Pancreas (tissue), 10 donors: ENCODE measurements around the gene GGT1. TPM values are rescaled to one million over a fixed set of nuclear protein-coding genes. Genes with fewer than 3 reads are reported as not detected.
"Not testable (repeated sequence)": the region's sequence is repeated elsewhere in the genome, so short reads cannot be mapped to it uniquely, and the experiment has no call there.

Source experiments
- ATAC-seq, 4 donors: fragments of 200-7000 bp; cut with Tn5 transposase; one replicate each; pipeline versions ENCODE4 v1.8.0 to v1.9.1; 2020; ENCODE audit warnings: mild to moderate bottlenecking in 4 of 4, moderate library complexity in 4 of 4
- DNase-seq, 6 donors: peaks; one replicate each; pipeline ENCODE4 v3.0.0-alpha.2; 2020
- FAIRE-seq: peaks from 2 replicates; lab custom pipeline; 2012; peaks lifted over from hg19 to GRCh38; lab: Jason Lieb, UNC
- H3K27ac ChIP-seq, 4 donors: fragments of 200-600 bp; sonication (generic); 1 replicate in 3 of 4; 2 replicates in 1 of 4; pipeline versions ENCODE4 v1.5.0 to v1.8.0; 2020
- H3K27me3 ChIP-seq, 4 donors: fragments of 200-600 bp; one replicate each; pipeline ENCODE4 v1.8.0; 2021
- H3K36me3 ChIP-seq, 3 donors: fragments of 200-600 bp; sonication (generic) in 1 of 3; one replicate each; pipeline versions ENCODE4 v1.5.0 to v1.8.0; 2020 to 2021
- H3K4me1 ChIP-seq, 3 donors: fragments of 200-600 bp; one replicate each; pipeline ENCODE4 v1.8.0; 2021
- H3K4me3 ChIP-seq, 4 donors: fragments of 200-600 bp; sonication (generic) in 2 of 4; one replicate each; pipeline versions ENCODE4 v1.5.0 to v1.8.0; 2020 to 2021
- H3K9me3 ChIP-seq, 4 donors: fragments of 200-600 bp; one replicate each; pipeline ENCODE4 v1.8.0; 2021
- WGBS, 2 donors: extraction: QIAGEN DNeasy Blood & Tissue Kit; methylation state at CpG; one replicate each; pipeline ENCODE4 v1.1.7; 2013; 5-methylcytosine and 5-hydroxymethylcytosine counted together
- intact Hi-C, 3 donors: fragments of 100-400 bp; cut with DNase I; formaldehyde crosslinking; loops; one replicate each; pipeline versions ENCODE4 v1.11.1 to v1.14.2; 2022
- polyA plus RNA-seq, 2 donors: library from polyadenylated mRNA; stranded (reverse); fragments of 200-250 nt; gene quantifications; one replicate each; pipeline ENCODE4 v1.2.3, GENCODE V29; 2013
- total RNA-seq, 6 donors: library from RNA; stranded (reverse); fragmentation: NEBNext Ultra II Directional in 4 of 6; extraction: Animal tissue kit (Norgen Biotek cat#: 25700) in 4 of 6; gene quantifications; one replicate each; pipeline versions ENCODE4 v1.2.1 to v1.2.4, GENCODE V29; 2021 to 2023
- TF ChIP-seq, protein P1 (sequence below), 4 donors: fragments of 200-600 bp; sonication (generic) in 3 of 4; IDR thresholded peaks; one replicate each; pipeline versions ENCODE4 v1.5.0 to v1.8.0; 2021; ENCODE audit warnings: antibody characterized with exemption in 4 of 4
- donor health status: healthy with polysubstance abuse.
- donor health status: DM: no; HTN: no; CAD: no; lungs with moderate emphysema.
- donor health status: DM: no; HTN: no; CAD: no.
- donor health status: control.
- donor health status: control.
- donor health status: Bipolar disorder and iron deficiency.
- donor health status: DM: yes; HTN: yes; CAD: no.
- donor health status: DM: no; HTN: no; CAD: no.
- donor health status: DM: no; HTN: no; CAD: no.
- donor health status: DM: yes; HTN: yes; CAD: no.

Gene GGT1
- total RNA-seq (10 to 100 TPM; 23.5 to 60.1 (median 42.8) TPM), polyA plus RNA-seq (100 to 1,000 TPM in 1 of 2 donors, 10 to 100 TPM in 1; 92.9 to 195 TPM)

DNA sequence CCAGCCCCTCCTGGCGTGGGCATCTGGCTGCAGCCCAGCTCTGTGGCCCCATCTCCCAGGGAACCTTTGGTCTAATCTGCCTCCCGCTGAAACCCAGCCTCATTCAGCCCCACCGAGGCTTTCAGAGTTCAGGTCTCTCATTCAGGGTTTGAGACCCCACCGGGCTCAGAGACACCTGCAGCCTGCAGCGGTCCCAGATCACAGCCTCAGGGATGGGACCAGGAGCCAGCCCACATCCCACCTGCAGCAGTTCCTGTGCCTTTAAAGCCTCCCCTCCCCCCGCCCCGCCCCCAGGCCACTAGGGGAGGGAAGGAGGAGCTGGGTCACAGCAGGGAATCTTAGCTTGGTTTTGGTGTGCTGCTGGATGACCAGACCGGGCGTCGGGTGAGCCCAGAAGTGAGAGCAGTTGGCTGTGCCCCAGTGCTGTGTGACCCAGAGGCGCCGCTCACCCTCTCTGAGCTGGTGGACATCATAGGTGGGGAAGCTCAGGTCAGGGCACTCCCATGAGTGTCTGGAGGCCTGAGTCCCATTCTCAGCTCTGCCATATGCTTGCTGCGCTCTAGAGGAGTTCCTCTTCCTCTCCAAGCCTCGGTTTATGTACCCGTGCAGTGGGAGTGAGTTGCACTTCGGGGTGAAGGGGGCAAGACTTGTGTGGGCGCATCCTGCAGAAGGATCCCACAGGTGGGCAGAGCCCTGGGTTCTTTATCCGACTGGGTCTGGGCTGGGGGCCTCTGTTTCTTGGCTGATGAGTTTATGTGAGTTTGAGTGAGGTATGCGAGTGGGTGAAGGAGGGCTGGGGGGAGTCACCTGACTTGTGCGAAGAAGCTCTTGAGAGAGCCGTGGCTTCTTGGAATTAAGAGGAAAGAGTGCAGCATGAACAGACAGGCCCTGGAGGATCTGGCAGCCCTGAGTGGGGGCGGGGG lies at the start of gene GGT1:
TSS of gene GGT1 (plus strand) at position 347 of the 923 bp plus-strand sequence. CDS start 7,889 bp downstream, outside the sequence.
- Histone ChIP-seq H3K4me1 (peaks cover 6 to 17% (median 15%) of the 10 kb centered on the region in 3 donors), H3K27ac (peak within 1 kb of the TSS; percentile 55 to 76 (median 65)), H3K4me3 (peak within 1 kb of the TSS in 2 of 4 donors; percentile 36 to 49)
- ATAC-seq: peak; percentile 22 to 45 (median 34)
- H3K27me3 ChIP-seq, FAIRE-seq, H3K36me3 ChIP-seq, intact Hi-C loops, H3K9me3 ChIP-seq: not testable (repeated sequence)
- DNase-seq: peak in 4 of 6 donors; percentile 43 to 68 (median 58)
- WGBS, 2 donors: 42 to 52% methylated on average over 20 to 22 of the region's 22 CpGs

DNA sequence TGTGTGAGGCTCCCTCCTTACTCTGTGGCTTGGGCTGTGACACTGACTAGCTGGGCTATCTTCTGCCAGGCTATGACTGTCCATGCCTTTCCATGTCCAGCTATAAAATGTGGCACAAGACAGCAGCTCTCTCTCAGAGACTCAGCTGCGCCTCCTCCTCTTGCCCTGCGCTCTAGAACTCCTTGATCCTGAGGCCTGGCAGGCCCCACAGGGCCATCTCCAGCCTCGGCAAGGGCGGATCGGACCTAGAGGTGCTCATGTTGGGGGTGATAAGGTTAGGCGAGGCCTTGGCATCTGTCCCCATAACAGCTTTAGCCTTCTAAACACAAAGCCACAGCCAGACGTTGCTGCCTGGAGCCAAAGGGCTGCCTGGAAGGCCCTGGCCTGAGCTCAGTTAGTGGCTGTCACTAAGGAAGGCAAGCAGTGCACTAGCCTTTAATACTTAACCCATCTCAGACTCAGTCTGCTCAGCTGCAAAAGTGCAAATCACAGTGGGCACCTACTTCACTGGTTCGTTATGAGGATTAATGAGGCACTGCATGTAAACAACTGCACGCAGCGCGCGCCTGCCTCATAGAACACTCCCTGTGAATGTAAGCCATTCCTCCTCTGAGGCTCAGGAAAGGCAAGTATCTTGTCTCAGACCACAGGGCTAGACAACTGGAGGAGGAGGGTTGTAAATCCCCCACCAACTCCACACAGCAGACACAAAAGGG lies 49.2 kb upstream of the GGT1 start:
- ATAC-seq: no peak
- intact Hi-C loops: no loop called here
- Histone ChIP-seq H3K36me3 (peaks cover 0 to 10% (median 5%) of the 10 kb centered on the region in 3 donors), H3K4me3 (peak overlapping the region; percentile 57 to 95 (median 88)), H3K27ac (peak overlapping the region; percentile 92 to 98 (median 94)), H3K9me3 (no peaks in the 10 kb centered on the region), H3K27me3 (no peaks in the 10 kb centered on the region), H3K4me1 (peaks cover 16 to 43% (median 26%) of the 10 kb centered on the region in 3 donors)
- peak in 3 of 6 donors; percentile 26 to 41 (median 35) for DNase-seq
- TF ChIP-seq, protein P1, sequence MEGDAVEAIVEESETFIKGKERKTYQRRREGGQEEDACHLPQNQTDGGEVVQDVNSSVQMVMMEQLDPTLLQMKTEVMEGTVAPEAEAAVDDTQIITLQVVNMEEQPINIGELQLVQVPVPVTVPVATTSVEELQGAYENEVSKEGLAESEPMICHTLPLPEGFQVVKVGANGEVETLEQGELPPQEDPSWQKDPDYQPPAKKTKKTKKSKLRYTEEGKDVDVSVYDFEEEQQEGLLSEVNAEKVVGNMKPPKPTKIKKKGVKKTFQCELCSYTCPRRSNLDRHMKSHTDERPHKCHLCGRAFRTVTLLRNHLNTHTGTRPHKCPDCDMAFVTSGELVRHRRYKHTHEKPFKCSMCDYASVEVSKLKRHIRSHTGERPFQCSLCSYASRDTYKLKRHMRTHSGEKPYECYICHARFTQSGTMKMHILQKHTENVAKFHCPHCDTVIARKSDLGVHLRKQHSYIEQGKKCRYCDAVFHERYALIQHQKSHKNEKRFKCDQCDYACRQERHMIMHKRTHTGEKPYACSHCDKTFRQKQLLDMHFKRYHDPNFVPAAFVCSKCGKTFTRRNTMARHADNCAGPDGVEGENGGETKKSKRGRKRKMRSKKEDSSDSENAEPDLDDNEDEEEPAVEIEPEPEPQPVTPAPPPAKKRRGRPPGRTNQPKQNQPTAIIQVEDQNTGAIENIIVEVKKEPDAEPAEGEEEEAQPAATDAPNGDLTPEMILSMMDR (IDR thresholded peaks at IDR 0.05): no peak
- FAIRE-seq: no peak
- 9 to 14% methylated on average over 11 to 12 of the region's 12 CpGs for WGBS, 2 donors

DNA sequence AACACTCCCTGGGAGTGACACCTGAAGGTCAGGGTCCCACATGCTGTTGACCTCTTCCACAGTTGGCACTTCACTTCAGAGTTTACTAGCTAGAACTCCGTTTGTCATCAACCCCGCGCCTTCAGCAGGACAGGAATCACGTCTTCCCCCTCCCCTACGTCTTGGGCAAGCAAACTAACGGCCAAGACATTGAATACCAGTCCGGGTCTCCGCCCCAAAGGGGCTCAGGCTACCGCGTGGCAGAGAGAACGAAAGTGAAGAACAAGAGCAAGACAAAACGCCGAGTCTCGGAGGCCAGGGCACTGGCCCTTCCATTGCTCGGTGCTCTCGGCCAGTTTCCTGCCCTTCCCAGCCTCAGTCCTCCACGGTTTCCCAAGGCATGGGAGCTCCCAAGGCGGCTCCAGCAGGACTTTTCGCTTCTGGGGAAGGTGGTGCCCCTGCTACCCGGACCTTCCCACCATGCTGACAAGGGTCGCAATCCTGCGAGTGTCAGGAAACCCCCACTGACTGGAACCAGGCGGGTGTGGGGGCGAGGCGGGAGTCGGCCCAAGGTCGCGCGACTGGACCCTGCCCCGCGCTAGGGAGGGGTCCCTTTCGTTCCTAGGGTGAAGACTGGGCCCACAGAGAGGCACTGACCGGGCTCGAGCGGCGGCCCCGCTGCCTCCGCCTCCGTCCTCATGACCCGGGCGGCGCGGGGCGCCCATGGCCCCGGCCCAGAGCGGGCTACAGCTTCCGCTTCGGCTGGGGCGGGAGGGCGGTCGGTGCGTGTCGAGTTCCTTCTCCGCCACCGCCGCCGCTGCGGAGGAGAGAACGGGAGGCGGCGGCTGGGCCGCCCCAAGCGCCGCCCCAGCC lies 48.5 kb upstream of the GGT1 start, which contains the start of gene GUCD1:
TSS of gene GUCD1 (minus strand) at position 826 of the 852 bp plus-strand sequence. CDS start at position 679, 147 bp downstream.
- peaks cover 0 to 10% (median 5%) of the 10 kb centered on the region in 3 donors for H3K36me3 ChIP-seq
- intact Hi-C loops: no loop called here
- H3K4me3 ChIP-seq: peak within 1 kb of the TSS; percentile 57 to 95 (median 92)
- ATAC-seq (peak in 1 of 4 donors; percentile 0), DNase-seq (peak in 5 of 6 donors; percentile 33 to 71 (median 49)), FAIRE-seq (no peak)
- peak within 1 kb of the TSS; percentile 94 to 98 (median 95) for H3K27ac ChIP-seq
- H3K27me3 ChIP-seq: no peaks in the 10 kb centered on the region
- H3K4me1 ChIP-seq: peaks cover 16 to 39% (median 26%) of the 10 kb centered on the region in 3 donors
- H3K9me3 ChIP-seq: no peaks in the 10 kb centered on the region
- WGBS, 2 donors: 0% methylated on average over 45 to 64 of the region's 64 CpGs
- TF ChIP-seq, protein P1 (IDR thresholded peaks at IDR 0.05): no peak

DNA sequence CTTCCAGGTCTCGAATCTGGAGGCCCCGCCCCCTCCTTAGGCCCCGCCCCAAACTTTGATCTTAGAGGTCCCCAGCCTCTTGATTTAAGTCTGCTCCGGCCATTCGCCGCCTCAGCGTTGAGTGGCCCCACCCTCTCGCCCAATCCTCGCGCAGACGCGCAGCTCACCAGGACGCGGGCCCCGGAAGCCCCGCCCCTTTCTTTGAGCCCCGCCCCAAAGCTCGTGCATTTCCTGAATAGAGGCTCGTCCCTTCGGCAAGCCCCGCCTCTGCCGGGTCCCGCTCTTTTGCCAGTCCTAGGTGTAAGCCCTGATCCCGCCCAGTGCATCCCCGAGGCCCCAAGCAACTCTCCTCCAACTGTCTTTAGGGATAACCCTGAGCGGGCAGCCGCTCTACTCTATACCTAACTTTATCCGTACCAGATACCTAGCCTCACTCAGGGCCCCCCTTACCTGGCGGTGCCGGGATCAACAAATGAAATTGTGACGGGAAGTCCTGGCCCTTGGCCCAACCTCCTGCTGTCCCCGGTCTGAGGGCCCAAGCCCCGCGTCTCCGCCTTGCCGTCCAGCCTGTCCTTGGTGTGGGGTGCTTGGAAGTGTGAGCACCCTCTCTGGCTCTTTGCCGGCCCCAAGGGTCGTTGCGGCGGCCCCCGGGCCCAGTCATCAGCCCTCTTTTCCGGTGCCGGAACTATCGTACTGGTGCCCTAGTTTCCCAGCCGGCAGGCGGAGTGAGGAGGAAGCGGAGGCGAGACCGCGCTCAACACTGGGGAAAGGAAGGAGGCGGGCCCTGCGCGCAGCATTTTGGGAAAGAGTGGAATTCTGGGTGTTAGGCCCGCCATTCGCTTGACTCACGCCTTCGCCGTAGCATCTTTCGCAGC lies 47.6 kb upstream of the GGT1 start, which contains the start of gene SNRPD3:
TSS of gene SNRPD3 (plus strand) at position 835 of the 875 bp plus-strand sequence. CDS start 1,676 bp downstream, outside the sequence.
- H3K9me3 ChIP-seq: no peaks in the 10 kb centered on the region
- ATAC-seq (peak; percentile 87 to 94 (median 88)), FAIRE-seq (no peak), DNase-seq (peak; percentile 99 to 100 (median 100))
- peaks cover 0 to 10% (median 5%) of the 10 kb centered on the region in 3 donors for H3K36me3 ChIP-seq
- 0 to 1% methylated on average over 59 of the region's 59 CpGs for WGBS, 2 donors
- intact Hi-C loops: no loop called here
- no peaks in the 10 kb centered on the region for H3K27me3 ChIP-seq
- H3K27ac ChIP-seq: peak within 1 kb of the TSS; percentile 94 to 98 (median 95)
- TF ChIP-seq, protein P1 (IDR thresholded peaks at IDR 0.05): no peak
- peak within 1 kb of the TSS; percentile 57 to 95 (median 92) for H3K4me3 ChIP-seq
- H3K4me1 ChIP-seq: peaks cover 16 to 31% (median 25%) of the 10 kb centered on the region in 3 donors
